Hippocampal formation (tissue), 2 donors: Measurements from ENCODE around the gene NOBOX.
"Not testable (repeated sequence)": the region's sequence is repeated elsewhere in the genome, so short reads cannot be mapped to it uniquely, and the experiment has no call there.

Experiments used
- DNase-seq, 2 donors: peaks; one replicate each; lab custom pipeline; 2025; lab: John Stamatoyannopoulos, UW

NOBOX gene

GRCh38 chr7:144403649-144404061 lies at the start of gene NOBOX:
Gene NOBOX, minus strand, starts transcription at chr7:144403693.
- DNase-seq, result no peak

DNA sequence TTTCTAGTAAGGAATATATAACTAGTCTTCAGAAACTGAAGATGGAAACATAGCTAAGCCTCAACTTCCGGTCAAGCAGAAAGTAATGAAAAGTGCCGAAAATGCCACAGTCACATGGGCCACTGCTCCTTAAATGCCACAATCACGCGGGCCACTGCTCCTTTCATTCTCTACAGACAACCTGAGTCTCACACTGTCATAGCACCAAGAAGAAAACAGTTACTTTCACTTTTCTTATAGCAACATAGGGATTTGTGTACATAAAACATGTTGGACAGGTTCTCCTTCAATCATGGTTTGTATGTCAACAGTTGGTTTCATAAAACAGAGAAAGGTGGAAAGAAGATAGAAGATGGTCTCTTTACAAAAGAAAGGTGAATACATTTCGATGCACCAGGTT lies 48.6 kb upstream of the NOBOX start:
- DNase-seq, result no peak

- no peak for DNase-seq
These were observed 42.1 kb upstream of the NOBOX start for GRCh38 chr7:144445590-144445989.

- DNase-seq, result no peak
These were observed 36.3 kb upstream of the NOBOX start for GRCh38 chr7:144439717-144440205.

- no peak for DNase-seq
These were observed 35.3 kb upstream of the NOBOX start for GRCh38 chr7:144438759-144439158.

DNA sequence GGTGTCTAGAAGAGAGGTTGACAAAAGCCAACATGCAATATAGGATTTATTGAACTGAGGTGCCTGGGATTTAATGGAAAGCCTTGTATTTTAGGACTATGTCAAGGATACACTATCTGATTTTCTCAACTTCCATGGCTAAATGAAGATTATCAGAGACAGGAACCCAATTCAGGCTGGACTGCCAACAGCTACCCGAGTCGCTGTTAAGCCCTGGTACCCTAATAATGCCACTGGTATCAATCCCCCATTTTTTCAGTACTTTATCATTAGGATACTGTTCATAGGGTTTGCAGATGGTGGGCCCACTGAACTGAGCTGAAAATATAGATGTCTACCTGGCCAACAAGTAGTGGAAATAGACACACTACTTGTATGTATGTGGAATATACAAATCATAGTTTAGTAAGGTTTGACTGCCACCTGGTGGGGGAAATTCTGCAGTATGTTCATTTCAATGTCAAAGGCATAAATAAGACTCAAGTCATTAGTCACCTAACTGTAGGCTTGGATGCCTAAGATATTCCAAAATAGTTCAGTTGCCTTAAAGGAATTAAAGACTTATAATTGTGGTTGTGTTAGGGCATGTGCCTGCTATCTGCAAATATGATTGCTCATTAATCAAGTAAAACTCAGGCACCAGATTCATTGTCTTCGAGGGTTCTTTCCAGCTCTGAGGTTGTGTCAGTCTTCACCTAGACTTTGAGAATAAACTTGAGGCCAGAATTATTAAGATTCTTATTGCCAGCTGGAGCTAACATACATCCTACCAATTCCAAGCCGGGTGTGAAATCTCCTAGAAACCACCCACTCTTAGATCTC lies 34.1 kb upstream of the NOBOX start:
- DNase-seq, result peak in 1 of 2 donors; percentile 58

DNA sequence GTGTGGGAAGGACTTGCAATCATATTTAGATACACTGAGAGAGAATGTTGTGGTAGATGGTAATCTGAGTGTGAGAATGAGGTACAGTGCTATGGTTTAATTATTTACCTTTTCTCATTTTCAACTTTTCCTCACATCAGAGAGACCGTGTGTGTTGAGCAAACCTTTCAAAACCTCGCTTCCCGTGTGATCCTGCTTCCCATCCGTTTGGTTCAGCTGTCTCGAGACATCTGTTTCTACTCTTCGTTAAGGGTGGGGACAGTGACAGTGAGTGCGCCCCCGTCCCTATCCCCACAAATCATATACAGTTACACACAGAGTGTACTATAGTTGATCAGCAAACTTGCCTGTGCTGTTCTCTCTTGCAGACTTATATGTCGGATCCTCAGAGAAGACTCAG lies 33.0 kb upstream of the NOBOX start:
- no peak for DNase-seq

DNA sequence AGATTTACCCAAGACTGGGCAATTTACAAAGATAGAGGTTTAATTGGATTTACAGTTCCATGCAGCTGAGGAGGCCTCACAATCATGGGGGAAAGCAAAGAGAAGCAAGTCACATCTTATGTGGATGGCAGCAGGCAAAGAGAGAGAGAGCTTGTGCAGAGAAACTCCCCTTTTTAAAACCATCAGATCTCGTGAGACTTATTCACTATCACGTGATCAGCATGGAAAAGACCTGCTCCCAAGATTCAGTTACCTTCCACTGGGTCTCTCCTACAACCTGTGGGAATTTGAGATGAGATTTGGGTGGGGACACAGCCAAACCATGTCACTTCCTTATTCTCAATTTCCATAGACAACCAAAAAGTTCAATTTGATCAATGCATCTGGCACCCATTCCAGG lies 24.9 kb upstream of the NOBOX start:
- no peak for DNase-seq

DNA sequence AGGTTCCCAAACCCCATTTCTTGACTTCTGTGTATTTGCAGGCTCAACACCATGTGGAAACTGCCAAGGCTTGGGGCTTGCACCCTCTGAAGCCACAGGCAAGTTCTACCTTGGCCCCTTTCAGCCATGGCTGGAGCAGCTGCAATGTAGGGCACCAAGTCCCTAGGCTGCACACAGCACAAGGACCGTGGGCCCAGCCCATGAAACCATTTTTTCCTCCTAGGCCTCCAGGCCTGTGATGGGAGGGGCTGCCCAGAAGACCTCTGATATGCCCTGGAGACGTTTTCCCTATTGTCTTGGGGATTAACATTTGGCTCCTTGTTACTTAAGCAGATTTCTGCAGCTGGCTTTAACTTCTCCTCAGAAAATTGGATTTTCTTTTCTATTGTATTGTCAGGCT lies 24.0 kb upstream of the NOBOX start:
- DNase-seq, result not testable (repeated sequence)

DNA sequence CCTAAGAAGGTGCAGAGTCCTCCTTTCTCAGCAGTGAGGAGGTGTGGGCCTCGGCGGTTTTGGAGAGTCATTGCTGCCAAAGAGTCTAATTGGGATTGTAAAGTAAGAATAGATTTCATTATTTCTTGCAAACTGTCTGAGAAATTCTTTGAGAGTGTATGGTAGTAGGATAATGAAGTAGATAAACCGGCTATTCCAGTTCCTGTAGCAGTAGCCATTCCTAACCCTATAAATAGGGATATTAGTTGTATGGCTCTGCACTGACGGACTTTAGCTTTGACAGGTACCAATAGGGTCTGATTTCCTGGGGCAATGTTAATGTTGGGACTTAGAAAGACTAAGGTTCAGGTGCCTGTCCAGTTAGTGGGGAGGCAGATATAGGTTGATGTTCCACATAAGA lies 15.4 kb upstream of the NOBOX start:
- not testable (repeated sequence) for DNase-seq

DNA sequence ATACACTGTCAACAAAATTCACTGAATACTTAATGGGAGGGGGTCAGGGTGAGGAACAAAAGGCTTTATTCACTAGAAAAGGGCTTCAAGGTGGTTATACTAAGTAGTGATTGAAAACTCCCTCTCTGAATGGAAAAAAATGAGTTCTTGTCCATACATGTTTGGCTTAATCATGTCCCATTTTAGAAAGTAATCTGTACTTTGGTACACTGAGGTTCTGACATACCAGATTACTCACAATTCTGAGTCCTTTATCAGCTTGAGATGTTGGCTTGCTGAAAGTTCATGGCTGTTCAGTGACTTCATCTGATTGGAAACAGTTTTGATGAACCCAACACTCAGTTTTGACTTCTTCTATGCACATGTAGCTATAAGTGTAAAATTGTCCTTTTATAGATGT lies 12.8 kb upstream of the NOBOX start:
- DNase-seq, result no peak

- no peak for DNase-seq
These were observed 12.4 kb upstream of the NOBOX start for GRCh38 chr7:144415858-144416257.

DNA sequence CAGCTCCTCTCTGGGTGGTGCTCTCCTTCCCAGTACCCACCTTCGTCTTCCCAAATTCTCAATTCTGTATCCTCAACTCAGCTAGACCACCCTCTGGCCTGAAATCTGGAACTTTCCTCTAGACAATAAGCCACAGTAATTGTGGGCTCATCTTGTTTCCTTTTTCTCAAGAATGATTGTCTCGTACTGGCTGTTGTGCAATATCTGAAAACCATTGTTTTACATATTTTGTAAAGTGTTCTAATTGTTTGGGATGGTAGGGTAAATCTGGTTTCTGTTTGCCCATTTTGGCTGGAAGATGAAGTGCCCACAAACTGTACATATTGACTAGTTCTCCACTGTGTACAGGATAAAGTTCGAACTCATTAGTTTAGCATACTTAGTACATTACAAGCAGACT lies 11.3 kb upstream of the NOBOX start:
- no peak for DNase-seq

GRCh38 chr7:144410441-144410840 lies 6.9 kb upstream of the NOBOX start:
- no peak for DNase-seq

DNA sequence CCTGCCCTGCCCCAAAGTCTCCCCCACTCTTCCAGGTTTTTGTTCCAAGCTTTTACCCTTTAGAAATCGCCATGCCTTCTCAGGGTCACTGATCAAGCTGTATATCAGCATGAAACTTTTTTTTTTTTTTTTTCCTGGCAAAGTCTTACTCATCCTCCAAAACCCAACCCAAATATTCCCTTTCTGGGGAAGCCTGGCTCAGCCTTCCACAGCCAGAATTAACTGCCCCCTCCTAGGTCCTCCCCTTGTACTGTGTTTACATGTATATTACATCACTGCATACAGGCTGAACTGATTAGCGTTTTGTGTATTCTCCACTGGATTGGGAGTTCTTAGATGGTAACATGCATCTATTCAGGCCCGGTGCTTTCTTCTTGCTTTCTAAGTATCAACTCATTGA lies 4.6 kb upstream of the NOBOX start:
- DNase-seq, result no peak

DNA sequence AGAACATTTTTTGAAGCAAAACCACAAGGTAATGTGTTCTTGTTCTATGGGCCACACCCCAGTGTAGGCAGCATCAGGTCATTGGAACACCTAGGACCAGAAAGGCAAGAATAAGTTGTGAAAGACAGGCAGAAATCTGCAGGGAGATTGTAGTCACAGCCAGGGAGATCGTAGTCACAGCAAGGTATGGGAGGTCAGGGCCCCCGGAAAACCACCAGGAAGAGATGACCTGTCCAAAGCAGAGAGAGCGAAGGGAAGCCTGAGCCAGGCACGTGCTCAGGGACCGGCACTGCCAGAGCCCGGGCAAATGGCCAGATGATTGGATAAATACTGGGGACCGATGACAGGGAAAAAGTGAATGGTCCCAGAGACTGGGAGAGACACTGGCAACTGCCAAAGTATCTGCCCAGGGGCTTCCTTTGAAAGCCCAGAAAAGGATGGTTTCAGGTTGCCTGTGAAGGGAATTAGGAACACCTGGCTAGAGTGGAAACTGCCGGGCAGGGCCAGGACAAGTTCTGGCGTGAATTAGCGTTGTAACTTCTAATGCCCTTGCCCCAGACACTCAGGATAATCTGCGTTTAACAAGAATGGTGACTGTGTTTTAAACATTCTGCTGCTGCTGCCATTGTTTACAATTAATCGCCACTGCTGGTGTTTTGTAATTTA lies 3.9 kb upstream of the NOBOX start:
- no peak for DNase-seq

DNA sequence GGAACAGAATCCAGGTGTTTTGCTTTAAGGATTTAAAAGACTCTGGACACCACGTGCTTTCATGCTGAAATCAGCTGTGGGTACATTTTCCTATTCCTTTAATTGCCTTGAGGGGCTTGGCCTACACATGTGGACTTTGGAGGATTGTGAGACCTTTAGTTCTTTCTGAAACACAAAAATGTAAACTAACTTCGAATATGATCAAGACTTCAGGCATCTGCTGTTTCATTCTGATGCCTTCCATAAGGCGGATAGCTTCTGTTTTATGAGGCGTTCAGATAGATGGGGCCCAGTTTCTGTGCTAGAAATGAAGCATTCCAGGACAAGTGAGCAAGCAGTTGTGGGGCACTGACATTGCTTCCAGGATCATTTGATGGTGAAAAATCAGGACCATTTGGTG lies 1.5 kb upstream of the NOBOX start:
- DNase-seq, result no peak

DNA sequence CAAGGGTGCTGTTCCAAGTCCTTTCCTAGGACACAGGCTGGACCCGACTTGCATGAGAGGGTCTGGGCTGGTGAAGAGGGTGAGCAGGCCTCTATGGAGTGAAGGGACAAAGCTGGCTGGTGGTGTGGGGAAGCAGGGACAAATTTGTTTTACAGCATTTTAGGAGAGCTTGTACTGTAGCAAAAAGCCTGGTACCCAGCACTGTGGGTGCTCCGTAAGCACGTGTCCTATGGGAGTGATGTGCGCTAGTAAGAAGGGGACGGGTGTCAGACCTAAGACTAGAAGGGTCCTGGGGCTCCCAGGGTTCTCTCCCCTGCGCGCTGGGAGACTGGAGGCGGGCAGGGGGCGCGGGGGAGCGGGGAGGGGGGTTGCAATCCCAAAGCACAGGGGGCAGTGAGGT lies 391 bp downstream of the NOBOX start:
- DNase-seq, result no peak

DNA sequence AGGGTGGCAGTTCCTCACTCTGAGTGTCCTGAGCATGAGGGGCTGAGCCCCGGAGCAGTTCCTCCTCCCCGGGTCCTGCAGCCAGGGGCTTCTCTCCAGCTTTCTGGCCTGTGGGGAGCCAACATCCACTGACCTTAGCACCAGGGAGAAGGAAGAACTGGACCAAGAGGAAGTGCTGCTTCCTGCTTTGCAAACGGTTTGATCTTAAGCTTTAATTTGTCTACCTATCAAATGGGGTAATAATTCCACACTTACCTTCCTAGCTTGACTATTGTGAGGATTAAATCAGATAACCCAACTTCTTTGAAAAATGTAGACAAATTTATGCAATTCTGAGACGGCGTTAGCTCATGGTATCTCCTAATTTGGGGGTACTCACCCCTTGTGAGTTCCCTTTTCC lies 2.0 kb downstream of the NOBOX start:
- DNase-seq, result no peak

DNA sequence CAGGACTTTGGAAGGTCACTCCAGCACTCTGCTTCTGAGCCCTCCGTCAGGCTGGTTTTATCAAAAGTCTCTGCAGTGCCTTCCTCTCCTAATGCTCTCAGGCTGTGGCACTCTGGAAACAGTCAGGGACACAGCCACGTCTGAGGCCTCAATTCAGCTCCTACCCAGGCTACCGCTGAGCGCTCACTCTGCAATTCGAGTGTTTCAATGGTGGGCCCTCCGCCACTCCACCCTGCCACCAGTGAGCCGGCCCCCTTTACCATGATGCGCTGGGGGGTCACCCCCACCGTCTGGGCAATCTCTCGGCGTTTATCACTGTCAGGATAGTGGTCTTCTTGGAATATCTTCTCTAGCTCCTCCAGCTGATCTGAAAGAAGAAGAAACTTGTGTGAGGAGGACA lies 3.5 kb downstream of the NOBOX start:
- no peak for DNase-seq

DNA sequence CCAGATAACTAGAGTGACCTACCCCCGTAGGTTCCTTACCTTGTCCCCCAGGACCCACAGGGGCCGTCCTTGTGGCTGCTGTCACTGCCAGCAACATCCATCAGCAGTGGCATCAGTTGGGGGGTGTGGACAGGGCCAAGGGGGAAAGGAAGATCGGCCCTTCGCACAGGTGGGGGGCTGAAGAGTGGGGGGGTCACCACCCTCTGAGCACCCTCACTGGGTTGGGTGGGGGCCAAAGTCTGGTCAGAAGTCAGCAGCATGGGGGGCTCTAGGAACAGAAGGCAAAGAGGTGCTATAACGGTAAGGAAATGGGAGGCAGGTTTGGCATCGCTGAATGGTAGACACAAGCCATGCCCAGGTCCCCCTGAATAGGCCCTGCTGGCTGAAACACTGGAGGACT lies 4.6 kb downstream of the NOBOX start:
- no peak for DNase-seq

DNA sequence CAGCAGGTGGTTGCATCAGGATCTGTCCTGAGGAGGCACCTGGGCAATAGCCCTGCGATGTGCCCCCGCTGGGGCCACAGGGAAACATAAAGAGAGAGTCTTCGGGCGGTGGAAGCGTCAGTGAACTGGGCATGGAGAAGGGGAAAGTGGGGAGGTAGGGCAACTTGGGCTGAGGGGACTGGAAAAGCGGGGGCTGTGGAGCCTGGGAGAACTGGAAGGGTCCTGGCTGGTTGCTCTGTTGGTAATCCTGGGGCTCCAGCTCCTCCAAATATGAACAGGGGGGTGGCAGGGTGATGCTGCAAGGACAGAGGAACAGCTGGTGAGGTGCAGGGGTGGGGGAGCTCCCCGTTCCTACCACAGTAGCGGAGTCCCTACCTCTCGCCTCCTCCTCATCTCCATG lies 5.2 kb downstream of the NOBOX start:
- no peak for DNase-seq

DNA sequence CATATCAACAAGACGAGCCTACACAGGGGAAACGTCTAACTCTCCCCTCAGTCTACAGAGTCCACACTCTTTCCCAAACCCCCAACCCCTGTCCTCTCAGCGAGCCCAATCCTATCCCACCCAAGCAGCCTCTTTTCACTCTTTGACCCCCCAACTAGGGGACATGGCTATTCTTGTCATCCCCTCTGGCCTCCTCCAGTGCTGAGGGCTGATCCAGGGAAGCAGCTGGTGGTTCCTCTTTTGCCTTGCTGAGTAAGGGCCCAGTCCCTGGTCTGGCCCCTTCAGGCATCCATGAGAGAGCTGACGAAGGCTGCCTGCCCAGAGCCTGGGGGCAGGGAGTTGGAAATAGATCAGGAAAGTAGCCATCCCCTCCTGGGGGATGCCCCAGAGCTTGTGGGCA lies 6.4 kb downstream of the NOBOX start:
- no peak for DNase-seq
